GOT3 (cell line): Measurements from ENCODE around the gene C10orf90.

Experiments
- DNase-seq: peaks from one replicate; lab custom pipeline; 2025; ENCODE audit warnings: mixed read lengths; lab: John Stamatoyannopoulos, UW

Gene C10orf90

DNA sequence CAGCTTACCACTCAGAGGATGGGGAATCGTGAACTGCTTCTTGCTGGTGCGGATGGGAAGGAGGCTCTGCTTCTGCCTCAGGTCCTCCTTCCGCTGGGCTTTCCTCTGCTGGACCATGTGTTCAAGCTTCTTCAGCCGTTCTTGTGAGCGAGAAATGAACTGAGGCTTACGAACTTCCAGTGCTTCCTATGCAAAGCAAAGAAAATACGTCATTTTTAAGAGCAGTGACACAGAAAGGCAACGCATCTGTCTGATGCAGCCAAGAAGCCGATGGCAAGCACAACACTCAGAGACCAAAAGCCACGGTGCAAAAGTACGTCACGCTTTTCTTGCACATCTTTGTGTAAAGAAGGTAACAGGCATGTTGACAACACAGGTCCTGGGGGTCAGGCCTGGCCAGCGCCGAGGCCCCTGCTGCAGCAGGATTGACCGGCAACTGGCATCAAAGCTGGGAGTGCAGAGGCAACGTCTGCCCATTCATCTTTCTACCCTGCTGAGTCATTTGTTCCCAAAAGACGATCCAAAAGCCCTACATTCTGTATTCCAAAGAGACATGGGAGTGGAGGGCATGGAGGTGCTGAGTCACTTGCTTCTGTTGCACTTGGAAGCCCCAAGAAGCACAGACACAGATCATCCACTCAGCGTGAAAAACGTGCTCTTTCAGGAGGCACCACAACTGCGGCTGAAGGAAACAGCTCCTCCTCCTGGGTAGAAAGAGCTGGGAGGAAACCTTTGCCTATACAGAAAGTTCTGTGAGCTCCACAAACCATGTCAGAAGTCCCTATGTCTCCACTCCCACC is 211.3 kb downstream of the C10orf90 start:
- DNase-seq, result peak; percentile 73

DNA sequence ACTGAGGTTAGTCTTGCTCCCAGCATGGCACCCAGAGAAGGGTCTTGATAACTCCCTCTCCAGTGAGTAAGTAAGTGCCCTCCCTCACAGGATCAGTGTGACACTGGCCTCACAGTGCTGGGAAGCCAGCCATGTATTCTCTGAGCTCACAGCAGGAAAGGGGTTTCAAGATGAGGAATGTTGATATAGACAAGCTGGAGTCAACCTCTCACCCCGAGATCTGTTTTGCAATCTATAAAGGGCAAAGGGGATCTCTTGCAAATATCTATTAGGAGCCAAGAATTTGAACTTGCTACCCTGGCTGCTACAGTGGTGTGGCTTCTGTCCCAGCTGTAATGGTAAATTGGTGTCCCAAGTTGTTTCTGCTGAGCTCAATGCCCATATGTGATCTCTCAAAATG is 212.0 kb downstream of the C10orf90 start:
- no peak for DNase-seq

DNA sequence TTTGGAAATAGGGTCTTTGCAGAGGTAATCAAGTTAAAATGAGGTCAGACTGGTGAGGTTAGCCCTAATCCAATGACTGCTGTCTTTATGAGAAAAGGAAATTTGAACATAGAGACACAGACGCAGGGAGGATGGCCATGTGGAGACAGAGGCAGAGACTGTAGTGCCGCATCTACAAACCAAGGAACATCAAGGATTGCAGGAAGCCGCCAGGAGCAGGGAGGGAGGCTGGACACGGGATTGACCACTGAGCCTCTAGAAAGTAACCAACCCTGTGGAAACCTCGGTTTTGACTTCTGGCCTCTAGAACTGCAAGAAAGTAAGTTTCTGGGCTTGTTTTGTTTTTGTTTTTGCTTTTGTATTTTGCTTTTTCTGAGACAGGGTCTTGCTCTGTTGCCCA is 213.9 kb downstream of the C10orf90 start:
- no peak for DNase-seq

DNA sequence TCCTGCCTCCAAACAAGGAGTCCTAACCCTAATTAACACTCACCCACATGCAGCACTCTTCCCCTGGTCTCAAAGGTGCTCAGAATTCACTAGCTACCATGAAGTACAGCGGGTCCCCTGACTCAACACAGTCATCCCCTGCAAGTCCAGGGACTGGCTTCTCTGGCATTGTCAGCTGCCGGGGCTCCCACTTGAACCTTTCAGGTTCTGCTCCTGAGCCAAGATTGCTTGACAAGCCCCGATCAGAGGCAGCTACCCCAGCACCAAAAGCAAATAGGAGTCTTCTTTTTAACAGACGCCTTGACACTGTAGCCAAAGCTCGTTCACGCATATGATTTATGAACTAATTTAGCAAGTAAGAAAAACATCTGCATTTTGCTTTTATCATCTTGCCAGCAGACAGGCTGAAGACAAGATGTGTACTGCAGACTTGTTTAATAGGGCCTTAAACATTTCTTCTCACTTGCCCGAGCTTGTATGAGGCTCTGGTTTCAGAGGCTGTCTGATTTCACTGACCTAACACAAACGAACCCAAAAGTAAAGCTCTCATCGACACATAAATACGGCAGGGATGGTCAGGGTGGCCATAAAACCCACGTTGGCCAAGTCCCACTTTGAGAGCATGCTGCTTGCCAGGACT is 214.6 kb downstream of the C10orf90 start:
- no peak for DNase-seq

DNA sequence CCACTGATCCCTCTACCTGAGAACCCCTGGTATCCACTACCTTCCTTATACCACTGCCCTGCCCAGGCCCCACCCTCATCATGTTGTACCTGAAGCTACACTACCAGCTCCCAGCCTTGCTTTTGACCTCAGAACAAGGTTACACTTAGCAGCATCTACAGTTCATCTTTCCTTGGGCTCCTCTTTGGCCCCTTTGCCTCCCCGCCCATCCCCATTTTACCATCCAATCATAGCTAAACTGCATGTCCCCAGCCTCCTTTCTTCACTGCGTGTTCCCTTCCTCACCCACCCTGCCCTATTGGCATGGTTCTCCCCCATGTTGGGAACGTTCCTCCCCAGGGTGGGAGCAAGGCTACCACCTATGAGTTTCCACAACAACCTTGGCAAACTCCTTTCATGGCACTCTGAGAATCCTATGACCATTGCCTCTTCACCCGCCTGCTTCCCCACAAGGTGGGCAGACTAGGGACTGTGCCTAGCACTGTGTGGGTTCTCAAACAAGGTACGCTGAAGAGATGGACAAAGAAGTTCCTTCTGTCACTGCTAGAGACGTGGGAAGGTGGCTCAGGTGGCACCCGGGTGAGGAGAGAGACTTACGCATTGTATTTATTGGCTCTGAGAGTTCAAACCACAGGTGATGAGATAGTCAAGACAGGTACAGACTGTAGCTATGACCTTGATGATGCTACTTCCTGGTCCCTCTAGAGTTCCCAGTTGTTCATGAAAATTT is 215.3 kb downstream of the C10orf90 start:
- no peak for DNase-seq

DNA sequence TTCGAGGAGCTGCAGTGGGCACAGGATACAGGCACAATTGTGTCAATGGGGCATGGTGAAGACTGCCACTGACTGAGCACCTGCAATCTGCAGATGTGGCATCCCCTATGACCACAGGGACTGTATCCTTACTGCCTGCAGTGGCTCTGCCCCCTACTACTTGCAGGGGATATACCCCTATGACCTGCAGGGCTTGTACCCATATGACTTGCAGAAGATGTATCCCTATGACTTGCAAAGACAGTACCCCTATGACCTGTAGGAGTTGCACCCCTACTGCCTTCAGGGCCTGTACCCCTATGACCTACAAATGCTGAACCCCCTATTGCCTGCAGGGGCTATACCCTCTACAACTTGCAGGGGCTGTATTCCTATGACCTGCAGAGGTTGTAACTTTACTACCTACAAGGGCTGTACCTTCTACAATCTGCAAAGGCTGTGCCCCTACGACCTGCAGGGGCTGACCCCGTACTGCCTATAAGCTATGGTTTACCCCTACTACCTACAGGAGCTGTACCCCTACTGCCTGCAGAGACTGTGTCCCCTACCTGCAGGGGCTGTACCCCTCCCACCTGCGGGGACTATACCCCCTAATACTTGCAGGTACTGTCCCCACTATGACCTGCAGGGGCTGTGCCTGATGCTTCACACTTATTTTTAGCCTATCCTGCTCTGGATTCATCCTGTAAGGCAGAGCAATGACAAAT is 216.3 kb downstream of the C10orf90 start:
- DNase-seq, result no peak

DNA sequence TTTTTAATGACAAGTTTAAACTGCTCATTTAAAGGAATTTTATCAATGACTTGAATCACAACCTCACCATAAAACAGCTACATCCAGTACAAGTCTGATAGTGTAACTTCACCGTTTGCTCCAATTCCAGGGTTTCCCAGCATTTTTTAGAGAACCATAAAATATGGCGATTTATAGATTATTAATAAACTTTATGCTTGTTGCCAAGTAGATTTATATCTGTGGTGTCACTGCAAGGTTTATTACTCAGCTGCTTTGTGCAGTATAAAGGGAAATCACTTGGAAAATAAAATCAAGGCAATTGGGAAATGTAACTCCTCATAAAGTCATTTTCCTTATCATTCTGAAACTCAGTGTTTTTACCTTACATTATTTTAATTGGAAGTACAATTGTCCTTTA is 218.2 kb downstream of the C10orf90 start:
- no peak for DNase-seq

DNA sequence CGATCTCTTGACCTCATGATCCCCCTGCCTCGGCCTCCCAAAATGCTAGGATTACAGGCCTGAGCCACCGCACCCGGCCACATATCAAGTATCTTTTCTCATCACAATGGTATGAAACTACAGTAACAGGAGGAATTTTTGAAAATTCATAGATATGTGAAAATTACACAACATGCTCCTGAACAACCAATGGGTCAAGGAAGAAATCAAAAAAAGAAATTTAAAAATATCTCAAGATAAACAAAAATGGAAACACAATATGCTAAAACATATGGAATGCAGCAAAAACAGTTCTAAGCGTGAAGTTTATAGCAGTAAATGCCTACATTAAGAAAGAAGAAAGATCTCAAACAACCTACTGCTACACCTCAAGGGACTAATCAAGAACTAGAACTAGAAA is 222.4 kb downstream of the C10orf90 start:
- no peak for DNase-seq

DNA sequence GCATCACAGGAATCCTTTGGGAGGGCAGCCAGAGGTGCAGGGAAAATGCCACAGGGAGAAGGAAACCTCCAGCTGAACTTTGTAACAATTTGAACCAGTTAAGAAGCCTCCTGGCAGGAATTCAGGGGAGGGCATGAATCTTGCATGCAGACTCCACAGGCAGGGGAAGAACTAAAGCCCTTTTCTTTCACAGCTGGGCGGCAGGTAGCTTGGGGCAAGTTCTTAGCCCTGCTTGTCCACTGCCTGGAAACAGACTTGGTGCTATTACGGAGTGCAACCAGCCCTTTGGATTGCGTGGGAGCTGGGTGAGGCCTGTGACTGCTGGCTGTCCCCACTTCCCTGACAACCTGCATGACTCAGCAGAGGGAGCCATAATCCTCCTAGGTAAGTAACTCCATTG is 230.6 kb downstream of the C10orf90 start:
- DNase-seq, result no peak

DNA sequence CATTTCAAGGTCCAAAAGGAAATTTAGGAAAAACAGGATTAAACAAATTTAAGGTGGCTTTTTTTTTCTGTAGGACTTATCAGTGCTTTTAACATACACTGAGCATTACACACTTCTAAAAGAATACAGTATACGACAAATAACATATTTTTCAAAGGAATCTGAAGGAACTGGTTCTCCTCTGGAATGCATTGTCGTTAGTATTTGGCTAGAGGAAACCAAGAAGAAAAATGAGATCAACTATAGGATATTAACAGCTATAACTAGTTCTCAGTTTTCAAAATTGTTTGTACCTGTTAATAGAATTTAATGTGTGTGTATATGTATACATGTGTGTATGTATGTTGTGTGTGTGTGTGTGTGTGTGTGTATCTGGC is 232.1 kb downstream of the C10orf90 start:
- DNase-seq, result no peak

DNA sequence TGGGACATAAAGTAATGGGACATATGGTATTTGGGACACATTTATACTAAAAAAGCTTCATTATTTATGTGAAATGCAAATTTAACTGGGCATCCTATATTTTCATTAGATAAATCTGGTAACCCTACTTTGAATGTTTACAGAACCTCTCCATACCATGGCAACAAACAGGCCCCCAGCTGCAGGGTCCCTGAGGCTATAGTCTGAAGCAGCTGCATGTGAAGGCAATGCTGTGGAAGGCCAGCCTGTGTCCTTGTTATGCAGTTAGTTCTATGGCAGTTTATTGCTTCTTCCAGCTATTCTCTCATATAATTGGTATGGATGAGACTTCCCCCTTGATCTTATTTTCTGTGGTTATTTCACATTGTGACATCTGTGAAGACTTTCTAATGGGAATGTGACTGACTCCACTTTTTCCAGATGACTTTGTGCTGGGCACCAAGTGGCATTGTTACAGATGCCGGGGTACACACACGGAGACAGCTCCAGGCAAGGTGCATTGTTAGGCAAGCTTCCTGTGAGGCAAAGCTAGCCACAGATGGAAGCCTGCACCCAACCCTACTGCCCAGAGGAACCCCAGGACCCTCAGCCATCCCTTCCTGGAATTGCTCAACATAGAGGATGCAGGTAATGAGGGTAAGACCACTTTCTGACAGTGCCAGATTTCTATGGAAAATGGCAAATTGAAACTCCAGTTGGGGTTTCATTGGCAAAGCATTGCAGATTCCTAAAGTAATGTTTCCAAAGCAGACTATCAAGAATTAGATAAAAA is 232.7 kb downstream of the C10orf90 start:
- no peak for DNase-seq

DNA sequence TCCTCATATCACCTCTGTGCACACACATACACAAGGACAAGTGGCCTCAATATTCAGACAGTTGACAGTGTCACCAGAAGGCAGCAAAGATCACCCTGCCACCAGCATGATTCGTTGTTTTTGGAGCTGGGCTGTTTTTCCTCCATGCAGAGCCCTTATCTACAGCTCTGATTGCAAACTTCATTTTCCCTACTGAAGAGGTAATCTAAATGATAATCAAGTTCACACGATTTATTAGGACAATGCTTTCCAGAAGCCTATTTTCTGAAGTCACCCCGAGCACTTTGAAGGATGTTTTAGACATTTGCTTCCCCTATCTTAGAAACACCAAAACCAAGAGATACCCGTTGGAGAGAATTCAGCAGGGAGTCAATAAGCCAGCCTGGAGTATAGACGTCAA is 236.3 kb downstream of the C10orf90 start:
- DNase-seq, result no peak

DNA sequence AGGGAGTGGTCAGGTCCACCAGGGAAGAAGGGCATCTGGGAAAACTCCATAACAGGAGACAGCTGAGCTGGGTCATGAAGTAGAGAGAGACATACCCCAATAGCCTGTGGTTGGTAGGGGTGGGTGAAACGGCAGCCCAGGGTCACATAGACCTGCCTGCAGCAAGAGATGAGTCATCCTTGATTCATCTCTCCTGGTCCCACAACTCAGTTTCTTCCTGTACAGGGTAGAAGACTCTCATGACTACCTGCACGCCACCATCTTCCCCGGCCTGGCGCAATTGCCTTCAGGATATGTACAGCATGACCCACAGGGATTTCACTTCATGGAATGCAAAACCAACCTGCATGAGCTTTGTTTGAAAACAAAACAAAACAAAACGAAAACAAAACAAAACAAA is 237.1 kb downstream of the C10orf90 start:
- no peak for DNase-seq

DNA sequence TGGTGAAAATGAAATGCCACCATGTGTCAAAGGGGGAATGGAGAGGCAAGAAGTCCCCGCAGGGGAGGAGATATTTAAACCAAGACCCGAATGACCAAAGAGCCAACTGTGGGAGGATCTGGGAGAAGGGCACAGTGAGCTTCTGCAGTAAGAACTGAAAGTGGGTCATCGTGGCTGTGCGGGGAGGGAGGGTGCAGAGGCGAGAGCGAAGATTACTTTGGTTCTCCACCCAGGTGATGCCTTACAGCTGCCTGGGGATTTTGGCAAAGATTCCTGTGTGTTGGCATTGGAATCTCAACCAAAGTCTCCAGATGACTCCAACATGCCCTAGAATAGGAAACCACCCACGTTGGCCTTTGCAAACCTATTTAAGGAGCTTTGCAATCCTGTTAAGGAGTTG is 238.0 kb downstream of the C10orf90 start:
- no peak for DNase-seq

DNA sequence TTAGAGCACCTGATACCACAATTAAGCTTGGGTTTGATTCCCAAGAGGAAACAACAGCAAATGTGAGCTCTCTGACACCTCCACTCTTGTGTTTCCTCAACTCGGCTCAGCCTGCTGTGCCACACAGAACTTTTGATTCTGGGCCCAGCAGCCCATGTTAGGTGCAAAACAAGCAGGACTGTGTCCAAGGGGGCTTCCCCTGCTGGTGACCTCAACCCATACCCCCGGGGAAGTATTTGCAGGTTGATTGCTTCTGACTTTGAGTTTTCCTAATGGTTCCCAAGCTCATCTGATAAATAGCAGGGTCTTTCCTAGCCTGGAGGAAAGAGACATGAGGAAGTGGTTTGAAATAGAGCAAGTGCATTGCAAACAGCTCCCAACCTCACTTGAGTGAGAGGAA is 238.7 kb downstream of the C10orf90 start:
- DNase-seq, result no peak

DNA sequence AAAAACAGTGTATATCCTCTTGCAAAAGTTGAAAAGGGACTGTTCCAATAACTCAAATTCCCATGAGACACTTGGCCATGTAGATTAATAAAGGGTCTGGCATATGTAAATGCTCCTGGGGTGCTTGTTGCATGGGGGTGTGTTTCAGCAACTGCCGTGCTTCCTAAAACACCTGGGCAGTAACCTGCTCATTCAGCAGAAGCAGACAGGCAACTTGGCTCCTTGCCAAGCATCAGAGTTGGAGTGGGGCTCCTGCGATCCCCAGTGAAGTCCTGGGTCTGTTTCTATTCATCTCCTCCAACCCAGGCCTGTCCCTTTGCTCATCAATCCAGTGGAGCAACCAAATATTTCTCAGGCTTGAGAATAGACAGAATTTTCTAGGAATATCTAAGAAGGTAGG is 240.0 kb downstream of the C10orf90 start:
- no peak for DNase-seq

DNA sequence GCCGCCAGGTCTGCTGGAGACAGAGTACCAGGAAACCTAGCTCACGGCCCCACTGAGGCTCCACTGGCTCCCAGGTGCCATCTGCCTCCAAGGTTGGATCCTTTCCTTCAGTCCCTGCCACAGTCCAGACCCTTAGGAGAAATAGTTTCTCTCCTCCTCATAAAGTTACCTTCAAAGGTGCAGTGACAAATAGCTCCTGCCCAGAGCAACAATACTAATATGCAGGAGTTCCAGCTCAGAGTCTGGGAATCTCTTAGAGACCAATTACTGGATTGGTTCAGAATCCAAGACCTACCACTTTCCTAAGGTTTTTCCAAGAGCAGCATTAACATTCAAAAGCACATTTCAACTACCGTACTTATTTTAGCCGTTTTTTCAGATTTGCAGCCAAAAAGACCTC is 241.2 kb downstream of the C10orf90 start:
- no peak for DNase-seq

DNA sequence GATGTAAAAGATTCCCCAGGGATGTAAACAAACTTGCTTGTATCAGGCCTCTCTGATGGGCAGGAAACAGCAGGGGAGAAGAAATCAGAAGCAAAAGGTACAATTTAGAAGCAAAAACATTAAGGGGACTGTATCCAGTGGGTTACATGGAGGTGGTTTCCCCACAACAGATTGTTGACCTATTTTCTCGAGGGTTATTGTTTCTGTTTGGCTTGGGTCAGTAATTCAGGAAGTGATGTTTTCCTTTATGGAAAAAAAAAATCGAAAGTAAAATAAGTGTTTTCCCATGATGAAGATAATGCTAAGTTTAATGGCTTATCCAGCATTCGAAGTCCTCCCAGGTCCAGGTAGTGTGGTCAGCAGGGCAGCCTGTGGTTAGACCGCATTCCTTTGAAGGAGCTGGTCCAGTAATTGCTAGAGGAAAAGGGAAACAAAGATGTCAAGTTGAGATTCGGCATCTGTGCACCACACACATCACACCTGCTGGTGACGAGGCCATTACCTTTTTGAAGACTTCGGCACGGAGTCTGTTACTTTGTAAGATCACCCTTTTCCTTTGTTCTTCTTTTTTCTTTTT is 244.9 kb downstream of the C10orf90 start:
- no peak for DNase-seq

DNA sequence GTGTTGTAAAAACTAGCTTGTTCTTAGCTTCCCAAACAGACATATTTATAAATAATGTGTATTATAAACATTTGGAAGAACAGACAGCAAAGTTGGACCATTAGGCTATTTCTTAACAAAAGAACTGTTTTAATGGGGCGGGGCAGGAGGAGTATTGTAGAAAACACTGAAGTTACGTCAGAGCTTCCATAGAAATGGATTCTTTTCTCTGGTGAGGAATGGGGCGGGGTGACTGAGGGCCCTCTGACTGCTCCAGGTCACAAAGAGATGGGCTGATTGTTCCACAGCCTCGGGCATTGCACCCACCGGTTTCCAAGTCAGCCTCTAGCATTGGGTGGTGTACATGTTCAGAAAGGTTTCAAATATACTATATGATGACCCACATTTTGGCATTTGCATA is 245.5 kb downstream of the C10orf90 start:
- DNase-seq, result no peak

DNA sequence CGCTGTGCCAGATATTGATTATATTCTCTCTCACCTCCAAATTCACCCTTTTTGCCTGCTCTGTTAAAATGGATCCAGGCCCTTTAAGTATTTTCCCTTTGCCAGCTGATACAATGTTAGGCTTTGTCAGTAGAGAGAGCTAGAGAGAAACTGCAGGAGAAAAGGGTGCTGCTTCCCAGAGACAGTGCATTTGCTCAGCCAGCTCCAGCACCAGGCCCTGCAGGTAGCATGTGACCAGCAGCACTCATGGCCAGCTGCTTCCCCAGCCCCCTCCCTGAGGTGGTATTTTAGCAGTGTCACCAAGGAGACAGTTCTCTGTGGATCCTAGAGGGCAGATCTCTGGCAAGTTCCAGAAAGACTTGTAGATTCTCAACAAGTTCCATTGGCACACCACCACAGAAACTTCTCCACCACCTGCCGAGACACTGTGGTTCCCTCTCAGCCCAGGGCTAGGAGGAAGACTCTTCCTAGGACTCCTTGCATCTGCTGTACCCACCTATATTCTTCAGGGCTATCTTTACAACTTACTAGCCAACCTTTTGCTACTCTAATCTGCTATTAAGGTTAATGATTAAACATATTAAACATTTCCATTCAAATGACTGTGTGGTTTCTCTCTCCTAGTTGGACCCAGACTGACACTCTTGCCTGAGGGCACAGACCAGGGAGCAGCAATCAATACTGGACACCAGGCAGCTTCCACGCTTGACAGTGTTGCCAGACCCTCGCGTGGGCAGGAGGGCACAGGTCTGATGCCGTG is 246.6 kb downstream of the C10orf90 start:
- DNase-seq, result no peak

DNA sequence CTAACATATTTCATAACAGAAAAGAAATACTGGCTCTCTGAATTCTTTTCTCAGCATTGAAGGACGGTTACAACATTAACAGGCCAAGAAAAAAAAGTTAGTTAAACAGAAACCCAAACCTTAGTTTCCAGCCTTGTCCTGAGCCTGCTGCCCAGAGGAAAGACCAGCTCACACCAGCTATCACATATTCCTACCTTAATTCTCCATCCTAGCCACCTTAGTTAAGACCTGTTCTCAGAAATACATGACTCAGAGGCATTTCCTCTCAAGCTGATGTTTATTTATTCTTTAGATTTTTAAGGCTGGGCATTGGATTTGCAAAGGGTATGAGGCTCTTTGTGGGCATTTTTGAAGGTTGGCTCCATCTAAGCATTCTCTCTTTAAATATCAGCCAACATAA is 247.9 kb downstream of the C10orf90 start:
- DNase-seq, result no peak
